Measurements from ENCODE around the gene VPS41.

VPS41 gene

DNA sequence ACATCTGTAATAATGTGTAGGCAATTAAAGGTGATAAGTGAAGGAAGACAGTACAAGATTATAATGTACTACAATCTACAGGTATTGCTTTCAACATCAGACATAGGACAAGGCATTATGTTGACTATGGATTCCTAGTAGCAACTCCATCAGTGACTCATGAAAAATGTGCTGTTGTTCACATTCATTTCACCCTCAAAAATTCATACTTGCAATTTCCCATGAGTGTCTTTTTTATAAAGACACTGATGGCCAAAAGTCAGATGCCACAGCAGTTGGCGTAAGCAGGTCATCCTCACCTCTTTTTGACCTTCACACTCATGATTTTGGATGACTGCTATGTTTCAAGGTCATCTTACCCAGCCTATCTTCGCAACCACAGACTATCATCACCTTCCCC is 177.8 kb downstream of the VPS41 start:
- no peaks in the 10 kb centered on the region for H3K9me3 ChIP-seq (replicated peaks; ENCODE audit: insufficient read depth, low read length)
- no peak overlapping the region for H3K4me3 ChIP-seq (ENCODE audit: low read length)
- H3K79me2 ChIP-seq (ENCODE audit: low read length): no peaks in the 10 kb centered on the region
- no peaks in the 10 kb centered on the region for H3K36me3 ChIP-seq (replicated peaks; ENCODE audit: insufficient read depth, low read length)
- no peak overlapping the region for H3K27ac ChIP-seq (ENCODE audit: low read length)
- no peaks in the 10 kb centered on the region for H3K27me3 ChIP-seq (replicated peaks; ENCODE audit: insufficient read depth, low read length)
- H3K9ac ChIP-seq (ENCODE audit: low read length): no peak overlapping the region
- H2AFZ ChIP-seq (ENCODE audit: low read length): no peak overlapping the region
- no peaks in the 10 kb centered on the region for H3F3A ChIP-seq (ENCODE audit: insufficient read depth, low read length)
- no peak for DNase-seq
- no peaks in the 10 kb centered on the region for H4K20me1 ChIP-seq (ENCODE audit: insufficient read depth, low read length)
- H3K9me2 ChIP-seq (replicated peaks; ENCODE audit: insufficient read depth, low read length): no peaks in the 10 kb centered on the region
- peaks cover 10% of the 10 kb centered on the region for H3K4me1 ChIP-seq (ENCODE audit: low read length)
- H3K4me2 ChIP-seq (ENCODE audit: low read depth, low read length): no peak overlapping the region
- no peak for TF ChIP-seq EZH2 (optimal IDR thresholded peaks at IDR 0.05; ENCODE audit: low read depth, low read length)
- TF ChIP-seq CTCF (IDR thresholded peaks at IDR 0.05; ENCODE audit: low read length): no peak
- no peak for TF ChIP-seq EZH2phosphoT487 (IDR thresholded peaks at IDR 0.05; ENCODE audit: low read length)

- peaks cover 10% of the 10 kb centered on the region for H3K4me1 ChIP-seq (ENCODE audit: low read length)
- H3K4me2 ChIP-seq (ENCODE audit: low read depth, low read length): no peak overlapping the region
- no peak overlapping the region for H3K27ac ChIP-seq (ENCODE audit: low read length)
- no peaks in the 10 kb centered on the region for H3K36me3 ChIP-seq (replicated peaks; ENCODE audit: insufficient read depth, low read length)
- no peak overlapping the region for H3K9ac ChIP-seq (ENCODE audit: low read length)
- no peak for TF ChIP-seq CTCF (IDR thresholded peaks at IDR 0.05; ENCODE audit: low read length)
- no peak for TF ChIP-seq EZH2 (optimal IDR thresholded peaks at IDR 0.05; ENCODE audit: low read depth, low read length)
- no peak for TF ChIP-seq EZH2phosphoT487 (IDR thresholded peaks at IDR 0.05; ENCODE audit: low read length)
- H3K9me3 ChIP-seq (replicated peaks; ENCODE audit: insufficient read depth, low read length): no peaks in the 10 kb centered on the region
- no peak overlapping the region for H2AFZ ChIP-seq (ENCODE audit: low read length)
- H3F3A ChIP-seq (ENCODE audit: insufficient read depth, low read length): no peaks in the 10 kb centered on the region
- no peaks in the 10 kb centered on the region for H3K27me3 ChIP-seq (replicated peaks; ENCODE audit: insufficient read depth, low read length)
- no peaks in the 10 kb centered on the region for H3K79me2 ChIP-seq (ENCODE audit: low read length)
- H3K9me2 ChIP-seq (replicated peaks; ENCODE audit: insufficient read depth, low read length): no peaks in the 10 kb centered on the region
- H3K4me3 ChIP-seq (ENCODE audit: low read length): no peak overlapping the region
- no peak for DNase-seq
- H4K20me1 ChIP-seq (ENCODE audit: insufficient read depth, low read length): no peaks in the 10 kb centered on the region
These were observed 180.8 kb downstream of the VPS41 start for GRCh38 chr7:38728145-38728544.

- DNase-seq: no peak
- H3K4me1 ChIP-seq (ENCODE audit: low read length): peaks cover 10% of the 10 kb centered on the region
- no peak overlapping the region for H3K9ac ChIP-seq (ENCODE audit: low read length)
- no peaks in the 10 kb centered on the region for H4K20me1 ChIP-seq (ENCODE audit: insufficient read depth, low read length)
- no peaks in the 10 kb centered on the region for H3K9me3 ChIP-seq (replicated peaks; ENCODE audit: insufficient read depth, low read length)
- H3K4me3 ChIP-seq (ENCODE audit: low read length): no peak overlapping the region
- H3K27ac ChIP-seq (ENCODE audit: low read length): no peak overlapping the region
- no peak overlapping the region for H2AFZ ChIP-seq (ENCODE audit: low read length)
- H3K4me2 ChIP-seq (ENCODE audit: low read depth, low read length): no peak overlapping the region
- no peaks in the 10 kb centered on the region for H3K79me2 ChIP-seq (ENCODE audit: low read length)
- TF ChIP-seq CTCF (IDR thresholded peaks at IDR 0.05; ENCODE audit: low read length) (no peak), EZH2 (optimal IDR thresholded peaks at IDR 0.05; ENCODE audit: low read depth, low read length) (no peak), EZH2phosphoT487 (IDR thresholded peaks at IDR 0.05; ENCODE audit: low read length) (no peak)
- H3K27me3 ChIP-seq (replicated peaks; ENCODE audit: insufficient read depth, low read length): no peaks in the 10 kb centered on the region
- H3F3A ChIP-seq (ENCODE audit: insufficient read depth, low read length): no peaks in the 10 kb centered on the region
- no peaks in the 10 kb centered on the region for H3K9me2 ChIP-seq (replicated peaks; ENCODE audit: insufficient read depth, low read length)
- H3K36me3 ChIP-seq (replicated peaks; ENCODE audit: insufficient read depth, low read length): no peaks in the 10 kb centered on the region
These were observed 181.6 kb downstream of the VPS41 start for GRCh38 chr7:38727184-38727940.

Data from MM.1S (cell line).